GM10266 (cell line): ENCODE results near the gene ARHGEF28.
A peak's percentile ranks its signal among the peaks of the same experiment; 100 is the strongest.

Source experiments
- DNase-seq: peaks from one replicate; pipeline ENCODE4 v3.0.0; 2012; ENCODE audit errors: extremely low spot score
- TF ChIP-seq, protein P1 (sequence below): IDR thresholded peaks from 2 replicates; pipeline ENCODE4 v1.5.1; 2012; ENCODE audit warnings: mild to moderate bottlenecking, low read depth; ENCODE audit not compliant: control insufficient read depth, insufficient read depth; ENCODE audit errors: missing control alignments

The ARHGEF28 gene

DNA sequence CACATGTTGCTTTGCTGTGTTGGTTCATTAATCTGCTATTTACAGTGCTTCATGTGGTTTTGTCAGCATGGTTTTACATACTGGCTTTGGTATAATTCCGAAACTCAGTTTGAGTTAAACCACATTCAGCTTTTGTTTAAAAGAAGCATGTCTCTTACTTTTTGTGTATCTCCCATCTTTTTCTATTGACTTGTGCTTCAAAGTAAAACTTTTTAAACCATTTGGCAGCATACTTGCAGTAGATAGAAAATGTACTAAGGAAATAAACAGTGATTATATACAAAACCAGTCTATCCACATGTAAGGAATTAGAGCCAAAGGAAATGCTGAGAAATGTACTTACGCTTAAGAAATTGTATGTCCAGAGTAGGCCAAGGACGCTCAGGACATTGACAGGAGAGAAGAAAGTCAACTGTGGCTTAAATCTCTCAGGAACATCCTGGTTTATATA is 286.9 kb downstream of the ARHGEF28 start:
- TF ChIP-seq, protein P1, sequence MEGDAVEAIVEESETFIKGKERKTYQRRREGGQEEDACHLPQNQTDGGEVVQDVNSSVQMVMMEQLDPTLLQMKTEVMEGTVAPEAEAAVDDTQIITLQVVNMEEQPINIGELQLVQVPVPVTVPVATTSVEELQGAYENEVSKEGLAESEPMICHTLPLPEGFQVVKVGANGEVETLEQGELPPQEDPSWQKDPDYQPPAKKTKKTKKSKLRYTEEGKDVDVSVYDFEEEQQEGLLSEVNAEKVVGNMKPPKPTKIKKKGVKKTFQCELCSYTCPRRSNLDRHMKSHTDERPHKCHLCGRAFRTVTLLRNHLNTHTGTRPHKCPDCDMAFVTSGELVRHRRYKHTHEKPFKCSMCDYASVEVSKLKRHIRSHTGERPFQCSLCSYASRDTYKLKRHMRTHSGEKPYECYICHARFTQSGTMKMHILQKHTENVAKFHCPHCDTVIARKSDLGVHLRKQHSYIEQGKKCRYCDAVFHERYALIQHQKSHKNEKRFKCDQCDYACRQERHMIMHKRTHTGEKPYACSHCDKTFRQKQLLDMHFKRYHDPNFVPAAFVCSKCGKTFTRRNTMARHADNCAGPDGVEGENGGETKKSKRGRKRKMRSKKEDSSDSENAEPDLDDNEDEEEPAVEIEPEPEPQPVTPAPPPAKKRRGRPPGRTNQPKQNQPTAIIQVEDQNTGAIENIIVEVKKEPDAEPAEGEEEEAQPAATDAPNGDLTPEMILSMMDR, result no peak
- DNase-seq, result peak; percentile 27

DNA sequence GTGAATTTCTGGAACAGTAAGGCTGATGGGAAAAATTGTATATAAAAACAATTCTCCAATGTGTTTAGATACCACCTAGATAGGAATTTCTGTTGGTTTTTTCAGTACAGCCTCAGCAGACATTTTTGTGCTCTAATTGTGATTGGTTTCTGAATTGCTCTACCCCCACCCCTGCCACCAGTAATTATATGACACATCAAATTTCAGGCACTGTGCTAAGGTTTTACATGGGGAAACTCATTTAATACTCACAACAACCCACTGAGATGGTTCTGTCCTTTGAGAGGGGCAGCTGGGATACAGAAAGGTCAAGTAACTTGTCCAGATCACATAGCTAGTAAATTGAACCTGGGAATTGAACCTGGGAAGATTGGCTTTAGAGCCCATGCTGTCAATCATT is 288.0 kb downstream of the ARHGEF28 start:
- DNase-seq, result no peak
- TF ChIP-seq, protein P1, result no peak

DNA sequence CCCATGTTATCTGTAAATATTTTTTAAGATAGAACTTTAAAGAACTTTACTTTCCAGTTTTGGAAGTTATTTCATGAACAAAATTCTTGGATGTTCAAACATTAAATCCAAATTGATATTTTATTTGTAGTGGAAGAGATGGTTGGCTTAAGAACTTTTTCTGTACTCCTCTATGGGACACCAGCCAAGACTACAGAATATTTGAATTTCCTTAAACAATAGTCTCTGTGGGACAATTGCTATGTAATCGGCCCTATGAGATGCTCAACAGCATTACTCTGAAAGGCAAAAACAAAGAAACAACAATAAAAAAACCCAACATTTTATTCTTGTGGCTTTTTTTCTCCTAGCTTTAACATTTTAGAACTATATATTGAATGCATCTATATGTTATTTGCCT is 289.3 kb downstream of the ARHGEF28 start:
- no peak for DNase-seq
- TF ChIP-seq, protein P1, result no peak

DNA sequence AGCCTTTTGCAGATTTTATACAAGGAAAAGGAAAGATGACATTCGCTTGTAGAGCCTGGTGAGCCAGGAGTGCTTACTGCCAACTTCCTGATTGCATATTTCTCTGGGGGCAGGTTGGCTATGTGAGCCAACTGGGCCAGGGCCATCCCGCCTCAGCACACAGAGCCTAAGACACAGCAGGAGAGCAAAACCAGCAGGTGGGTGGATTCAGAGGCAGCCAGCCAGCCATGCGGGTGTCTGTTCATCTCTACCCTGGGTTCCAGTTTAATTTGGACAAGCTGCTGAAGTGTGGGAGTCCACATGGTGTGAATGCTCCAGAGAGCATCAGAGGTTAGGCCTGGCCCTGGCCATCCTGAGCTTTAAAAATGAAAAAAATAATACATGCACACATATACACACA is 291.4 kb downstream of the ARHGEF28 start:
- no peak for DNase-seq
- TF ChIP-seq, protein P1, result no peak

DNA sequence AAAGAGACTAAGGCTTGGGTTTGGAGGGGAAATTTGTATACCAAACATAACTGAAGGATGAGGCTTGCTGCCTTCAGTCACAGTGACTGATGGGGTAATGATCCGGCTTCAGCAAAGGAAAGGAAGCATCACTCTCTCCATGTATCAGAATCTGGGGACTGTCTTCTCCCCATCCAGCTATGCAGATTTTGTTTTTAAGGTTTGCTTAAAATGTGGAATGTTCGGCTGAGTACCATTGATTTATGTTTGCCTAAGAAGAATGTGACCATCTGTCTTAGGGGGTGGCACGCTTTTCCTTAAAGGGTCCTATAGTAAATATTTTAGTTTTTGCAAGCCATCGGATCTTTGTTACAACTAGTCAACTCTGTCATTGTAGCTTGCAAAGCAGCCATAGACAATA is 291.9 kb downstream of the ARHGEF28 start:
- TF ChIP-seq, protein P1, result no peak

DNA sequence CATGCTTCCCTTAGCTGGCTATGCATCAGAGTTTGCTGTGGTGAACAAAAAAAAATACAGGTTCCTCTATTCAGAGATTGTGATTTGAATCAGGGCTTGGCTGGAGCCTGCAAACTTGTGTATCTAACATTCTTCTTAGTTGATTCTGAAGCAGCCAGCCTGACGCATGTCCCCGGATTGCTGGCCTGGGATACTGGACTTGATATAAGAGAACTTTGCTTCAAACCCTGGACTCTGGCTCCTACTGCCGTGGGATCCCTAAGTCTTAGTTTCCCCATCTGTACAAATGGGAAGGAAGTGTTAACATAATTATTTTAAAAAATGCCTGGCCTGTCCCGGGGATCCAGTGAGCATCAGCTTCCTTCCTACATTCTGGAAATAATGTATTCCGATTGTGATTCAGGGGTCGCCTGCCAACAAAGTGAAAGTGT is 292.8 kb downstream of the ARHGEF28 start:
- TF ChIP-seq, protein P1, result no peak

More for the DNA sequence above, 291.9 kb downstream of the ARHGEF28 start:
- no peak for DNase-seq

DNA sequence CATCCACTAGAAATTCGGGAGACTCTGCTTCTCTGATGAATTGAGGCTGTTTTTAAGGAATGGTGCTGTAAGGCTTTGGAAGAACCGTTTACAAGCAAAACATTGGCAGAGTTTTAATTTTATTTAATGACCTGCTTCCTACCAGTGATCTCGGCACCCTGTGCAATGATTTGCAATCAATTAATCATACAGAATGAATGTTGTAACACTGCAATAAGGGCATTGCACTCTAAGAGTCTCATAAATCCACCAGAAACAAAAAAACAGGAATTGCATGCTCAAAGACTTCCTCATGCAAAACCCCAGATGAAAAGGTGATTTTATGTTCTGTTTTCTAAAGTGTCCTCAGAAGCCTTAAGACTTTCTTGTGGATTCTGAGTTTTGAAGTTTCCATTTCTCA is 295.7 kb downstream of the ARHGEF28 start:
- TF ChIP-seq, protein P1, result no peak
- no peak for DNase-seq

More for the DNA sequence above, 292.8 kb downstream of the ARHGEF28 start:
- DNase-seq, result no peak
